Measurements from ENCODE around the gene PELI1. TPM values are rescaled to one million over a fixed set of nuclear protein-coding genes. Genes with fewer than 3 reads are reported as not detected.
A peak's percentile ranks its signal among the peaks of the same experiment; 100 is the strongest.

The PELI1 gene
- total RNA-seq, 1 donor from 2014 or later: 88.7 TPM

DNA sequence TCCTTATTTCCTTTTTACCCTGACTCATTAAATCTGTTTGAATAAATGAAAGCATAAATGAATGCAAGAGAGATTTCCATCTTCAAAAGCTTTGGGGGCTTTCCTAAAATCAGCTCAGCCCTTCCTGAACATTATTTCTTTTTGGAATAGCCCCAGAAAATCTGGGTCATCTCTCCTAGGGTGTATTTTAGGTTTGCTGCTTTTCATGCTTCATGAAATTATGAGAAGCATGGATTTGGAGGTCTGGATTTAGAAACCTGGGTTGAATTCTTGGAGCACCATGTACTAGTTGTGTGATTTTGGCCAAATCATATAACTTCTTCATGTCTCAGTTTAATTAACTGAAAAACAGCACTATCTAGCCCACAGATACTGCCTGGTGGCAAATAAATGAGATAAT is 24.0 kb upstream of the PELI1 start:
- H3K79me2 ChIP-seq (ENCODE audit: low read depth): no peaks in the 10 kb centered on the region
- H3K27ac ChIP-seq: no peak overlapping the region
- Mint-ChIP-seq H3K4me1 (peaks cover 4% of the 10 kb centered on the region), H3K27ac (no peak overlapping the region), H3K9me3 (no peaks in the 10 kb centered on the region), H3K36me3 (no peaks in the 10 kb centered on the region), H3K27me3 (ENCODE audit: insufficient read depth, low read depth) (no peaks in the 10 kb centered on the region), H3K4me3 (no peak overlapping the region)
- no peaks in the 10 kb centered on the region for H3F3A ChIP-seq (ENCODE audit: low read depth)
- TF ChIP-seq EZH2phosphoT487 (IDR thresholded peaks at IDR 0.05): no peak
- TF ChIP-seq, protein P1, sequence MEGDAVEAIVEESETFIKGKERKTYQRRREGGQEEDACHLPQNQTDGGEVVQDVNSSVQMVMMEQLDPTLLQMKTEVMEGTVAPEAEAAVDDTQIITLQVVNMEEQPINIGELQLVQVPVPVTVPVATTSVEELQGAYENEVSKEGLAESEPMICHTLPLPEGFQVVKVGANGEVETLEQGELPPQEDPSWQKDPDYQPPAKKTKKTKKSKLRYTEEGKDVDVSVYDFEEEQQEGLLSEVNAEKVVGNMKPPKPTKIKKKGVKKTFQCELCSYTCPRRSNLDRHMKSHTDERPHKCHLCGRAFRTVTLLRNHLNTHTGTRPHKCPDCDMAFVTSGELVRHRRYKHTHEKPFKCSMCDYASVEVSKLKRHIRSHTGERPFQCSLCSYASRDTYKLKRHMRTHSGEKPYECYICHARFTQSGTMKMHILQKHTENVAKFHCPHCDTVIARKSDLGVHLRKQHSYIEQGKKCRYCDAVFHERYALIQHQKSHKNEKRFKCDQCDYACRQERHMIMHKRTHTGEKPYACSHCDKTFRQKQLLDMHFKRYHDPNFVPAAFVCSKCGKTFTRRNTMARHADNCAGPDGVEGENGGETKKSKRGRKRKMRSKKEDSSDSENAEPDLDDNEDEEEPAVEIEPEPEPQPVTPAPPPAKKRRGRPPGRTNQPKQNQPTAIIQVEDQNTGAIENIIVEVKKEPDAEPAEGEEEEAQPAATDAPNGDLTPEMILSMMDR (IDR thresholded peaks at IDR 0.05): no peak
- TF ChIP-seq EZH2 (IDR thresholded peaks at IDR 0.05): no peak
- H3K9me3 ChIP-seq (ENCODE audit: low read depth): no peaks in the 10 kb centered on the region
- H3K36me3 ChIP-seq: no peaks in the 10 kb centered on the region
- no peak overlapping the region for H2AFZ ChIP-seq (replicated peaks)
- peaks cover 14% of the 10 kb centered on the region for H3K4me1 ChIP-seq
- H4K20me1 ChIP-seq (ENCODE audit: low read depth): no peaks in the 10 kb centered on the region
- H3K9ac ChIP-seq: no peak overlapping the region
- DNase-seq (ENCODE audit: low spot score): no peak
- H3K27me3 ChIP-seq: no peaks in the 10 kb centered on the region
- H3K4me3 ChIP-seq: no peak overlapping the region
- no peak overlapping the region for H3K4me2 ChIP-seq

GRCh38 chr2:64166637-64167420 is 22.6 kb upstream of the PELI1 start:
- H3K9ac ChIP-seq: no peak overlapping the region
- Mint-ChIP-seq H3K27ac (no peak overlapping the region), H3K4me3 (no peak overlapping the region), H3K36me3 (no peaks in the 10 kb centered on the region), H3K9me3 (no peaks in the 10 kb centered on the region), H3K27me3 (ENCODE audit: insufficient read depth, low read depth) (no peaks in the 10 kb centered on the region), H3K4me1 (peaks cover 2% of the 10 kb centered on the region)
- no peak overlapping the region for H2AFZ ChIP-seq (replicated peaks)
- peak; percentile 34 for DNase-seq (ENCODE audit: low spot score)
- H3K9me3 ChIP-seq (ENCODE audit: low read depth): no peaks in the 10 kb centered on the region
- no peaks in the 10 kb centered on the region for H3K36me3 ChIP-seq
- TF ChIP-seq, protein P1 (IDR thresholded peaks at IDR 0.05): no peak
- TF ChIP-seq EZH2 (IDR thresholded peaks at IDR 0.05) (no peak), EZH2phosphoT487 (IDR thresholded peaks at IDR 0.05) (no peak)
- H3K4me3 ChIP-seq: no peak overlapping the region
- no peaks in the 10 kb centered on the region for H4K20me1 ChIP-seq (ENCODE audit: low read depth)
- no peaks in the 10 kb centered on the region for H3F3A ChIP-seq (ENCODE audit: low read depth)
- H3K27me3 ChIP-seq: no peaks in the 10 kb centered on the region
- peaks cover 14% of the 10 kb centered on the region for H3K4me1 ChIP-seq
- no peaks in the 10 kb centered on the region for H3K79me2 ChIP-seq (ENCODE audit: low read depth)
- no peak overlapping the region for H3K27ac ChIP-seq
- H3K4me2 ChIP-seq: peak overlapping the region; percentile 51

DNA sequence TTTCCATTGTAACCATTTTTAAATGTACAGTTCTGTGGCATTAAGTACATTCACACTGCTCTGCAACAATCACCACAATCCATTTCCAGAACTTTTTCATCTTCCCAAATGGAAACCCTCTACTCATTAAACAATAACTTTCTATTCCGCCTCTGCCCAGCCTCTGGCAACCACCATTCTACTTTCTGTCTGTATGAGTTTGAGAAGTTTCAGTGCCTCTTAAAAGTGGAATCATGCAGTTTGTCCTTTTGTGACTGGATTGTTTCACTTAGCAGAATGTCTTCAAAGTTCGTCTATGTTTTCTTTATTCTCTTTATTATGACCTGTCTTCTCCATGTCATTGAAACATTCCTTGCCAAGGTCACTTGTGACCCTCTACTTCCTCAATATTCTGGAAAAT is 22.0 kb upstream of the PELI1 start:
- H3K4me3 Mint-ChIP-seq: no peak overlapping the region
- H3K79me2 ChIP-seq (ENCODE audit: low read depth): no peaks in the 10 kb centered on the region
- no peaks in the 10 kb centered on the region for H3K9me3 Mint-ChIP-seq
- no peaks in the 10 kb centered on the region for H3K27me3 ChIP-seq
- H3K9ac ChIP-seq: no peak overlapping the region
- H3K27ac Mint-ChIP-seq: no peak overlapping the region
- no peaks in the 10 kb centered on the region for H3F3A ChIP-seq (ENCODE audit: low read depth)
- H2AFZ ChIP-seq (replicated peaks): no peak overlapping the region
- H3K36me3 Mint-ChIP-seq: no peaks in the 10 kb centered on the region
- no peaks in the 10 kb centered on the region for H3K27me3 Mint-ChIP-seq (ENCODE audit: insufficient read depth, low read depth)
- no peaks in the 10 kb centered on the region for H4K20me1 ChIP-seq (ENCODE audit: low read depth)
- H3K4me1 ChIP-seq: peaks cover 14% of the 10 kb centered on the region
- H3K27ac ChIP-seq: no peak overlapping the region
- no peak overlapping the region for H3K4me3 ChIP-seq
- no peaks in the 10 kb centered on the region for H3K4me1 Mint-ChIP-seq
- H3K36me3 ChIP-seq: no peaks in the 10 kb centered on the region
- DNase-seq (ENCODE audit: low spot score): no peak
- TF ChIP-seq, protein P1 (IDR thresholded peaks at IDR 0.05): no peak
- TF ChIP-seq EZH2phosphoT487 (IDR thresholded peaks at IDR 0.05) (no peak), EZH2 (IDR thresholded peaks at IDR 0.05) (no peak)
- H3K4me2 ChIP-seq: no peak overlapping the region
- H3K9me3 ChIP-seq (ENCODE audit: low read depth): no peaks in the 10 kb centered on the region

Measured in neural progenitor cell (in vitro differentiated cells).